Omental fat pad (tissue), 4 donors: Measurements from ENCODE around the gene UBE2L3. TPM values are rescaled to one million over a fixed set of nuclear protein-coding genes. Genes with fewer than 3 reads are reported as not detected.
"Not testable (repeated sequence)": the region's sequence is repeated elsewhere in the genome, so short reads cannot be mapped to it uniquely, and the experiment has no call there.

Source experiments
- ATAC-seq: fragments of 150-250 bp; one replicate; pipeline ENCODE4 v1.9.1; 2016; ENCODE audit warnings: mild to moderate bottlenecking, moderate library complexity; ENCODE audit not compliant: low FRiP score
- DNase-seq: peaks from one replicate; pipeline ENCODE4 v3.0.0-alpha.2; 2019; ENCODE audit warnings: low spot score
- total RNA-seq, 4 donors: library from RNA; depleted of rRNA; stranded (reverse); fragments of >200 nt; gene quantifications; one replicate each; pipeline ENCODE4 v1.1.0, GENCODE V29; 2016
- TF ChIP-seq, protein P1 (sequence below), 3 donors: fragments of 450-650 bp; IDR thresholded peaks; one replicate each; pipeline ENCODE4 v1.5.1; 2016 to 2017; ENCODE audit warnings: antibody characterized with exemption in 3 of 3, mild to moderate bottlenecking in 3 of 3, moderate library complexity in 2 of 3

Gene UBE2L3
- total RNA-seq, 4 donors from 2014 or later = 38.9 to 49.7 (median 44.0) TPM

DNA sequence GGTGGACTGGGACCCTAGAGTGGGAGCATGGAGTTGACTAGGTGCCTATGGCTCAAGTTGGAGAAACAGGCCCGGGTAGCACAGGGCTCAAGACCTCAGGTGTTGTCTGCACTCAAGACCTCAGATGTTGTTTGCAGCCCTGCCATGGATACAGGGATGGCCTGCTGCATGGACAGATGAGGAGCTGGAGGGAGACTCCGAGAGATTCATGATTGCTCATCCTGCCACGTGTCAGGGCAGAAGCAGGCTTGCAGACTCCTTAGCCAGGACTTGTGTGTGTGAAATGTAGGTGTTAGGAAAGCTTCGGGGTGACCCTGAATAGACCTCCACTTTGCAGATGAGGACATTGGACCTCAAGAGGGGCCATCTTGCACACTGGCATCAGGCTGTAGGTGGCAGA lies 66.0 kb downstream of the UBE2L3 start:
- no peak for ATAC-seq
- no peak for DNase-seq
- TF ChIP-seq, protein P1, sequence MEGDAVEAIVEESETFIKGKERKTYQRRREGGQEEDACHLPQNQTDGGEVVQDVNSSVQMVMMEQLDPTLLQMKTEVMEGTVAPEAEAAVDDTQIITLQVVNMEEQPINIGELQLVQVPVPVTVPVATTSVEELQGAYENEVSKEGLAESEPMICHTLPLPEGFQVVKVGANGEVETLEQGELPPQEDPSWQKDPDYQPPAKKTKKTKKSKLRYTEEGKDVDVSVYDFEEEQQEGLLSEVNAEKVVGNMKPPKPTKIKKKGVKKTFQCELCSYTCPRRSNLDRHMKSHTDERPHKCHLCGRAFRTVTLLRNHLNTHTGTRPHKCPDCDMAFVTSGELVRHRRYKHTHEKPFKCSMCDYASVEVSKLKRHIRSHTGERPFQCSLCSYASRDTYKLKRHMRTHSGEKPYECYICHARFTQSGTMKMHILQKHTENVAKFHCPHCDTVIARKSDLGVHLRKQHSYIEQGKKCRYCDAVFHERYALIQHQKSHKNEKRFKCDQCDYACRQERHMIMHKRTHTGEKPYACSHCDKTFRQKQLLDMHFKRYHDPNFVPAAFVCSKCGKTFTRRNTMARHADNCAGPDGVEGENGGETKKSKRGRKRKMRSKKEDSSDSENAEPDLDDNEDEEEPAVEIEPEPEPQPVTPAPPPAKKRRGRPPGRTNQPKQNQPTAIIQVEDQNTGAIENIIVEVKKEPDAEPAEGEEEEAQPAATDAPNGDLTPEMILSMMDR (IDR thresholded peaks at IDR 0.05) = no peak

DNA sequence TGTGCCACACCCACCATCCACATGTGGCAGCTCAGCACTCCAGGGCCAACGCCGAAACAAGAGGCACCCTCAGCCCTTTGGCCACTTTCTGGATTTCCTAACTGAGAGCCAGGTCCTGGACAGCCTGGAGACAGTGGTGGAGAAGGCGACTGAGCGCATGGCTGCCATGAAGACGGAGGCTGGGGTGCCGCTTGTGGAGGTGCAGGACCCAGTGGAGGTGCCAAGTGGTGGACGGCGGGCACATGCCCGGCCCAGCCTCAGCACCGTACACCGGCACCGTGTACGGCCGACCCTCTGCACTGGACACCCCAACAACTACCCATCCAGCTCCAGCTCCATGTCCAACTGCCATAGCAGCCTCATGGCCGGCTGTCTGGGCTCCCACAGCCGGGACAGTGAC lies 66.6 kb downstream of the UBE2L3 start:
- ATAC-seq (no peak), DNase-seq (no peak)
- TF ChIP-seq, protein P1 (IDR thresholded peaks at IDR 0.05) = no peak

DNA sequence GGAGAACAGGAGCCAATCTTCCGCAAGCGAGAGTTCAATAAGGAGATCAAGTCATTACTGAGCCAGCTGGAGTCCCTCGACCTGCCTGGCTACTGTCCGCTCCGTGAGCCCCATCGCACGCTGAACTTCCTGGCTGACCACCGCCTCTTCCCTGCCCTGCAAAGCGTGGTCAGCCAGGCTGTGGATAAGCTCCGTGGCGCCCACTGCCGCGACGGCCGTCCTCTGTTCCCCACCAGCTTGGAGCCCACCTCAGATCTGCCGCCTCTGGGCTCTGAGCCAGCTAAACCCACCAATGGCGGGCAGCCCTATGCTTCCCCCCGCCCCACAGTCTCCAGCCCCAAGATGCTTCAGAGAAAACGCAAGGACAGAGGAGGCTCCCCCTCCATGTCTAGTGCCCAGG lies 67.3 kb downstream of the UBE2L3 start:
- ATAC-seq (no peak), DNase-seq (no peak)
- TF ChIP-seq, protein P1 (IDR thresholded peaks at IDR 0.05) = no peak

DNA sequence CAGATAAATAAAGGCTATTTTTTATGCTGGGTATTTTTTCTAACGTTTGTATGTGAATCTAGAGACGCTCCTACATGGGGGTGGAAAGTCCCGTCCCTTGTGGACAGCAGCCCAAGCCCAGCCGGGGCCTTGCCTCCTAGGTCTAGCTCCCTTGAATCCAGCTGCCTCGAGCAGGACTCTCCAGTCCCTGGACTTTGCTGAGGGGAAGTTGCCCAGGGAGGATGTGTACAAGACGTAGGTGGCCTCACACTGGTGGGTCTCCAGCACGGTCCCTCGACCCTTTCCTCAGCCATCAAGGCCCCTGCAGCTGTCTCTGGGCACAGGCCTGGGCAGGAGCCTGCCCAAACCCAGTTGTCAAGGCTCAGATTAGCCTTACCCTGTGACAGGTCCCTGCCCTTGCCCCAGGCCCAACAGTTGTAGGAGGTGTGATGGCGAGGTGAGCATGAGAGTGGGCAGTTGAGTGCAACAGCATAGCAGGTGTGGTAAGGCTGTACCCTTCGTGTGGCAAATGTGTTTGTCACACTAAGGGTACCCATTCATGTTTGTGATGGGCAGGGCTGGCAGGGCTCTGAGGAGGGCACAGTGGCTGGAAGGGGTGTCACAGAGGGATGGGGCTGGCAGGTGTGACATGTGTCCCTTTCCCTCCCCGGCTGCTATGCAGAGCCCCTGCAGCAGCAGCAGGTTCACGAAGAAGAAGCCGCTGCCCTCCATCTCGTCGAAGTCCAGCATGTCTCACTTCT lies 68.4 kb downstream of the UBE2L3 start:
- DNase-seq (no peak), ATAC-seq (no peak)
- TF ChIP-seq, protein P1 (IDR thresholded peaks at IDR 0.05) = no peak

DNA sequence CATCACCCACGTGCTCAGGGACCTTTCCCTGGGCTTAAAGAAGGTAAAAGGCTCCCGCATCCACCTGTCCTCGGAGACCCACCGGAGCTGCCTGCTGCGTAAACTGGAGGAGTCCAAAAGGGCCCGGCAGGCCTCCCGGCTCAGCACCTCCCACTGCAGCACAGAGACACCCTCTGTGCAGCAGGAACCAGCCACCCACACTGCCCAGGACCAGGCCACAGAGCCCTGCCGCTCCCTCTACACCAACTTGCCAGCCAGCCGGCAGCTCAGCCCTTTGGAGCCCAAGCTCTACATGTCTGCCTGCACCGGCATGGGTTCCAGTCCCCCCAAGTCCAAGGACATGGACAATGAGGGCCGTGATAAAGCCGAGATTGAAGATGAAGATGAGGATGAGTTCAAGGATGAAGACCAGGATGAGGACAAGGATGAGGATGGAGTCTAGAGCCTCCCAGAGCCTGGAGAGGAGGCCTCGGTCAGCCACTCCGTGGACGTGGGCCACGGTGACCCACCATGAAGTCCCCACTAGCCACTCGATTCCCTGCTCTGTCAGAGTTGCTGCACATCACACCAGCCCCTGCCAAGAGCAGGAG lies 69.2 kb downstream of the UBE2L3 start:
- no peak for ATAC-seq
- TF ChIP-seq, protein P1 (IDR thresholded peaks at IDR 0.05) = no peak

DNA sequence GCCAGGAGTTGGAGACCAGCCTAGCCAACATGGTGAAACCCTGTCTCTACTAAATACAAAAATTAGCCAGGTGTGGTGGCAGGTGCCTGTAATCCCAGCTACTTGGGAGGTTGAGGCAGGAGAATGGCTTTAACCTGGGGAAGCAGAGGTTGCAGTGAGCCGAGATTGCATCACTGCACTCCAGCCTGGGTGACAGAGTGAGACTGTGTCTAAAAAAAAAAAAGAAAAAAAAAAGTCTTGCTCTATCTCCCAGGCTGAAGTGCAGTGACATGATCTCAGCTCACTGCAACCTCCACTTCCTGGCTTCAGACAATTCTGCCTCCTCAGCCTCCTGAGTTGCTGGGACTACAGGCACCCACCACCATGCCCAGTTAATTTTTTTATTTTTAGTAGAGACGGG lies 69.9 kb downstream of the UBE2L3 start:
- not testable (repeated sequence) for DNase-seq, ATAC-seq

More for the DNA sequence above, 69.2 kb downstream of the UBE2L3 start:
- no peak for DNase-seq

DNA sequence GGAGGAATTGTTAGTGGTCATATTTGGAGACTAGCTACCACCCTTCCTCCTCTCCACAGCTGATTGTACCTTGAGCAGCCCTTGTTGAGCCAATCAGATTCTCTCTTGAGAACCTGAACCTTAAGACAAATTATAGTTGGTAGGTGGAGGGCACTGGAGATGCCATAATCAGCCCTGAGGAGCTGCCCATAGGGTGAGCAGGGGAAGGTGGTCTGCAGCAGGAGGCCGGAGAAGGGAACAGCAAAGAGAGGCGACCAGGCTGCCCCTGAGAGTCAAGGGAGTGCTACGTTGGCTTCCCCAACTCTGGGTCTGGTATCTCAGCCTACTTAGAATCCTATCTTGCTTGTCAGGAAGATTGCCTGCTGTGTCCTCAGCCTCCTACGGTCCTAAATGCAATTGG lies 71.8 kb downstream of the UBE2L3 start:
- TF ChIP-seq, protein P1 (IDR thresholded peaks at IDR 0.05) = no peak
- DNase-seq = no peak
- no peak for ATAC-seq
